Mammary epithelial cell (primary cell): Measurements from ENCODE around the gene PLEKHG4B.

Source experiments
- EZH2 ChIP-seq: IDR thresholded peaks from 2 replicates; pipeline ENCODE4 v1.6.1; 2012; ENCODE audit warnings: low read length, inconsistent platforms, borderline replicate concordance
- TF ChIP-seq, protein P1 (sequence below), 2 donors: IDR thresholded peaks in 1 of 2; conservative IDR thresholded peaks in 1 of 2; 2 replicates each; pipeline ENCODE4 v1.5.1; 2011 to 2012; ENCODE audit warnings: inconsistent platforms in 2 of 2, low read length in 2 of 2, mild to moderate bottlenecking in 2 of 2, control low read depth in 1 of 2, low read depth in 1 of 2; ENCODE audit not compliant: insufficient read depth in 1 of 2; ENCODE audit errors: extremely low read depth in 1 of 2

- TF ChIP-seq, protein P1, sequence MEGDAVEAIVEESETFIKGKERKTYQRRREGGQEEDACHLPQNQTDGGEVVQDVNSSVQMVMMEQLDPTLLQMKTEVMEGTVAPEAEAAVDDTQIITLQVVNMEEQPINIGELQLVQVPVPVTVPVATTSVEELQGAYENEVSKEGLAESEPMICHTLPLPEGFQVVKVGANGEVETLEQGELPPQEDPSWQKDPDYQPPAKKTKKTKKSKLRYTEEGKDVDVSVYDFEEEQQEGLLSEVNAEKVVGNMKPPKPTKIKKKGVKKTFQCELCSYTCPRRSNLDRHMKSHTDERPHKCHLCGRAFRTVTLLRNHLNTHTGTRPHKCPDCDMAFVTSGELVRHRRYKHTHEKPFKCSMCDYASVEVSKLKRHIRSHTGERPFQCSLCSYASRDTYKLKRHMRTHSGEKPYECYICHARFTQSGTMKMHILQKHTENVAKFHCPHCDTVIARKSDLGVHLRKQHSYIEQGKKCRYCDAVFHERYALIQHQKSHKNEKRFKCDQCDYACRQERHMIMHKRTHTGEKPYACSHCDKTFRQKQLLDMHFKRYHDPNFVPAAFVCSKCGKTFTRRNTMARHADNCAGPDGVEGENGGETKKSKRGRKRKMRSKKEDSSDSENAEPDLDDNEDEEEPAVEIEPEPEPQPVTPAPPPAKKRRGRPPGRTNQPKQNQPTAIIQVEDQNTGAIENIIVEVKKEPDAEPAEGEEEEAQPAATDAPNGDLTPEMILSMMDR (conservative IDR thresholded peaks at IDR 0.05 in 1 of 2, IDR thresholded peaks at IDR 0.05 in 1 of 2; ENCODE audit: extremely low read depth in 1 of 2, insufficient read depth in 1 of 2, low read depth in 1 of 2, low read length in 2 of 2), result no peak
- no peak for TF ChIP-seq EZH2
Observed at GRCh38 chr5:185095-186070, 93.4 kb downstream of the PLEKHG4B start.
